ENCODE measurements around the gene NOL11.

The NOL11 gene

GRCh38 chr17:67785122-67785477 lies 67.4 kb downstream of the NOL11 start:
- TF ChIP-seq SPI1 (IDR thresholded peaks at IDR 0.05; ENCODE audit: borderline replicate concordance, low read depth) = no peak
- TF ChIP-seq REST (IDR thresholded peaks at IDR 0.05; ENCODE audit: insufficient replicate concordance, low read depth) = no peak
- TF ChIP-seq POLR2AphosphoS5 (IDR thresholded peaks at IDR 0.05; ENCODE audit: low read depth) = no peak
- TF ChIP-seq GABPA (IDR thresholded peaks at IDR 0.05; ENCODE audit: low read depth) = no peak
- TF ChIP-seq, protein P1, sequence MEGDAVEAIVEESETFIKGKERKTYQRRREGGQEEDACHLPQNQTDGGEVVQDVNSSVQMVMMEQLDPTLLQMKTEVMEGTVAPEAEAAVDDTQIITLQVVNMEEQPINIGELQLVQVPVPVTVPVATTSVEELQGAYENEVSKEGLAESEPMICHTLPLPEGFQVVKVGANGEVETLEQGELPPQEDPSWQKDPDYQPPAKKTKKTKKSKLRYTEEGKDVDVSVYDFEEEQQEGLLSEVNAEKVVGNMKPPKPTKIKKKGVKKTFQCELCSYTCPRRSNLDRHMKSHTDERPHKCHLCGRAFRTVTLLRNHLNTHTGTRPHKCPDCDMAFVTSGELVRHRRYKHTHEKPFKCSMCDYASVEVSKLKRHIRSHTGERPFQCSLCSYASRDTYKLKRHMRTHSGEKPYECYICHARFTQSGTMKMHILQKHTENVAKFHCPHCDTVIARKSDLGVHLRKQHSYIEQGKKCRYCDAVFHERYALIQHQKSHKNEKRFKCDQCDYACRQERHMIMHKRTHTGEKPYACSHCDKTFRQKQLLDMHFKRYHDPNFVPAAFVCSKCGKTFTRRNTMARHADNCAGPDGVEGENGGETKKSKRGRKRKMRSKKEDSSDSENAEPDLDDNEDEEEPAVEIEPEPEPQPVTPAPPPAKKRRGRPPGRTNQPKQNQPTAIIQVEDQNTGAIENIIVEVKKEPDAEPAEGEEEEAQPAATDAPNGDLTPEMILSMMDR (IDR thresholded peaks at IDR 0.05; ENCODE audit: insufficient read depth, low read length) = no peak
- Histone ChIP-seq H3K27ac (replicated peaks) (no peak overlapping the region), H3K27me3 (ENCODE audit: insufficient read depth, poor library complexity, severe bottlenecking) (no peaks in the 10 kb centered on the region), H3K4me3 (replicated peaks; ENCODE audit: insufficient read depth, low read length) (no peak overlapping the region)
- DNase-seq (ENCODE audit: low read depth in 1 of 2, low spot score in 1 of 2) = no peak

GRCh38 chr17:67785504-67785903 lies 67.8 kb downstream of the NOL11 start:
- H3K27ac ChIP-seq (replicated peaks) = no peak overlapping the region

More at GRCh38 chr17:67785504-67785903, 67.8 kb downstream of the NOL11 start:
- no peak for DNase-seq (ENCODE audit: low read depth in 1 of 2, low spot score in 1 of 2)
- TF ChIP-seq, protein P1 (IDR thresholded peaks at IDR 0.05; ENCODE audit: insufficient read depth, low read length) = no peak
- TF ChIP-seq POLR2AphosphoS5 (IDR thresholded peaks at IDR 0.05; ENCODE audit: low read depth) = no peak
- no peak for TF ChIP-seq SPI1 (IDR thresholded peaks at IDR 0.05; ENCODE audit: borderline replicate concordance, low read depth)
- no peak for TF ChIP-seq GABPA (IDR thresholded peaks at IDR 0.05; ENCODE audit: low read depth)
- no peak for TF ChIP-seq REST (IDR thresholded peaks at IDR 0.05; ENCODE audit: insufficient replicate concordance, low read depth)
- H3K4me3 ChIP-seq (replicated peaks; ENCODE audit: insufficient read depth, low read length) = no peak overlapping the region
- H3K27me3 ChIP-seq (ENCODE audit: insufficient read depth, poor library complexity, severe bottlenecking) = no peaks in the 10 kb centered on the region

Data from HL-60 (cell line).